GM23338 (cell line): Measurements from ENCODE around the gene RAP1GDS1.

Experiments
- CTCF ChIP-seq, 2 experiments: fragments of 200-600 bp in 1 of 2; sonication (generic) in 1 of 2; conservative IDR thresholded peaks; 2 replicates each; pipeline versions ENCODE4 v1.5.1 to v1.6.1; 2016 to 2017; ENCODE audit warnings: antibody characterized with exemption in 2 of 2, low read depth in 2 of 2, mild to moderate bottlenecking in 2 of 2, moderate library complexity in 1 of 2
- EZH2 ChIP-seq: fragments of 200-600 bp; sonication (generic); IDR thresholded peaks from one replicate; pipeline ENCODE4 v1.8.0; 2017; ENCODE audit warnings: antibody characterized with exemption, mild to moderate bottlenecking, low read depth; ENCODE audit not compliant: unreplicated experiment
- EZH2phosphoT487 ChIP-seq: fragments of 200-600 bp; sonication (generic); IDR thresholded peaks from one replicate; pipeline ENCODE4 v1.8.1; 2018; ENCODE audit warnings: antibody characterized with exemption; ENCODE audit not compliant: unreplicated experiment
- JUNB ChIP-seq: IDR thresholded peaks from one replicate; pipeline ENCODE4 v1.6.1; 2016; ENCODE audit warnings: antibody characterized with exemption; ENCODE audit not compliant: unreplicated experiment
- NANOG ChIP-seq: IDR thresholded peaks from 2 replicates; pipeline ENCODE4 v1.6.1; 2016; ENCODE audit warnings: antibody characterized with exemption, borderline replicate concordance
- POLR2AphosphoS5 ChIP-seq: IDR thresholded peaks from 2 replicates; pipeline ENCODE4 v1.6.1; 2016; ENCODE audit warnings: antibody characterized with exemption, low read depth
- REST ChIP-seq: IDR thresholded peaks from one replicate; pipeline ENCODE4 v1.6.1; 2018; ENCODE audit warnings: antibody characterized with exemption; ENCODE audit not compliant: unreplicated experiment
- STAT1 ChIP-seq: IDR thresholded peaks from one replicate; pipeline ENCODE4 v1.6.1; 2016; ENCODE audit warnings: antibody characterized with exemption; ENCODE audit not compliant: unreplicated experiment
- ZNF114 ChIP-seq: fragments of 250-450 bp; sonication (Bioruptor Pico); IDR thresholded peaks from 2 replicates; pipeline ENCODE4 v1.5.0; 2020; ENCODE audit warnings: mild to moderate bottlenecking, moderate library complexity
- ZNF331 ChIP-seq: fragments of 250-450 bp; sonication (Bioruptor Pico); IDR thresholded peaks from 2 replicates; pipeline ENCODE4 v1.5.0; 2020; ENCODE audit warnings: low read depth, mild to moderate bottlenecking, moderate library complexity
- ZNF462 ChIP-seq: fragments of 250-450 bp; sonication (Bioruptor Pico); IDR thresholded peaks from 2 replicates; pipeline ENCODE4 v1.5.0; 2020; ENCODE audit warnings: mild to moderate bottlenecking, moderate library complexity

- no peak for TF ChIP-seq EZH2
- no peak for TF ChIP-seq REST
- TF ChIP-seq CTCF (conservative IDR thresholded peaks at IDR 0.05; ENCODE audit: low read depth in 2 of 2), result no peak
- TF ChIP-seq NANOG, result no peak
- TF ChIP-seq POLR2AphosphoS5, result no peak
- TF ChIP-seq ZNF114 (CRISPR knock-in tag), result no peak
- no peak for TF ChIP-seq EZH2phosphoT487
- TF ChIP-seq ZNF462, result no peak
- no peak for TF ChIP-seq JUNB
- no peak for TF ChIP-seq ZNF331
- no peak for TF ChIP-seq STAT1
These were observed 120.1 kb downstream of the RAP1GDS1 start for GRCh38 chr4:98381306-98381705.
